Naive thymus-derived CD8-positive, alpha-beta T cell (primary cell): ENCODE results near the gene PIAS1. TPM values are rescaled to one million over a fixed set of nuclear protein-coding genes. Genes with fewer than 3 reads are reported as not detected.
A peak's percentile ranks its signal among the peaks of the same experiment; 100 is the strongest.
"Not testable (repeated sequence)": the region's sequence is repeated elsewhere in the genome, so short reads cannot be mapped to it uniquely, and the experiment has no call there.

Experiments
- ATAC-seq, 2 donors: fragments of 150-1000 bp; cut with Tn5 transposase in 1 of 2; sonication (Bioruptor Pico), chemical (Tn5 transposase) in 1 of 2; 1 replicate in 1 of 2; 2 replicates in 1 of 2; pipeline ENCODE4 v1.10.0; 2021; ENCODE audit warnings: mild to moderate bottlenecking in 2 of 2, moderate library complexity in 2 of 2
- POLR2A ChIA-PET: fragments of 350-600 bp; sonication (Branson Sonifier 250); formaldehyde crosslinking; loops from one replicate; lab custom pipeline; 2021; ENCODE audit warnings: antibody characterized with exemption; lab: Charles Lee
- DNase-seq, 10 donors: peaks; one replicate each; pipeline versions ENCODE4 v3.0.0 to v3.0.0-alpha.2; 2020 to 2022
- H3K27ac Mint-ChIP-seq, 10 donors: one replicate each; pipeline ENCODE4 v1.8.0; 2020 to 2022; ENCODE audit warnings: mild to moderate bottlenecking in 10 of 10, mixed read lengths in 10 of 10, moderate library complexity in 4 of 10, inconsistent platforms in 1 of 10
- H3K27me3 Mint-ChIP-seq, 5 donors: one replicate each; pipeline ENCODE4 v1.8.0; 2021 to 2022; ENCODE audit warnings: mixed read lengths in 5 of 5
- H3K36me3 Mint-ChIP-seq, 3 donors: one replicate each; pipeline ENCODE4 v1.8.0; 2020 to 2022; ENCODE audit warnings: mixed read lengths in 3 of 3, mild to moderate bottlenecking in 2 of 3, inconsistent platforms in 1 of 3
- H3K4me1 Mint-ChIP-seq, 4 donors: one replicate each; pipeline ENCODE4 v1.8.0; 2021 to 2022; ENCODE audit warnings: mixed read lengths in 4 of 4
- H3K4me3 Mint-ChIP-seq, 10 donors: one replicate each; pipeline ENCODE4 v1.8.0; 2020 to 2022; ENCODE audit warnings: mild to moderate bottlenecking in 10 of 10, mixed read lengths in 10 of 10, moderate library complexity in 6 of 10, inconsistent platforms in 1 of 10
- H3K9me3 Mint-ChIP-seq, 9 donors: one replicate each; pipeline ENCODE4 v1.8.0; 2020 to 2022; ENCODE audit warnings: mixed read lengths in 9 of 9, mild to moderate bottlenecking in 3 of 9, inconsistent platforms in 1 of 9, moderate library complexity in 1 of 9
- polyA plus RNA-seq, 3 donors: library from polyadenylated mRNA; unstranded; fragments of 300-500 nt; fragmentation: Illumina TruSeq; gene quantifications; one replicate each; pipeline ENCODE4 v1.2.3, GENCODE V29; 2021
- total RNA-seq, 8 experiments: library from RNA in 2 of 8; stranded (reverse) in 2 of 8; gene quantifications; one replicate each; pipeline ENCODE4 v1.2.3 and lab custom pipeline; 2021 to 2026

PIAS1 gene
- total and polyA plus RNA-seq, 5 experiments from 2014 or later = 90.0 to 149 (median 120) TPM

DNA sequence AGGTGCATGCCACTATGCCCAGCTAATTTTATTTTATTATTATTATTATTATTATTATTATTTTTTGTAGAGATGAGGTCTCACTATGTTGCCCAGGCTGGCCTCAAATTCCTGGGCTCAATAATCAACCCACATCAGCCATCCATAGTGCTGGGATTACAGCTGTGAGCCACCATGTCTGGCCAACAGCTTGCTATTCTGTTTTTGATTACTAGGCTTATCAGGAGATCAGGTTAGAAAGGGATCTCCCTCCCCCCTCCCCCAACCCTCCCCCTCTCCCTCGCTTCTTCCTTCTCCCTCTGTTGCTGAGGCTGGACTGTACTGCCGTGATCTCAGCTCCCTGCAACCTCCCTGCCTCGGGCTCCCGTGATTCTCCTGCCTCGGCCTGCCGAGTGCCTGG, 166.9 kb downstream of the PIAS1 start:
- no peak overlapping the region for H3K27ac Mint-ChIP-seq
- no peak for DNase-seq
- H3K4me3 Mint-ChIP-seq = no peak overlapping the region

DNA sequence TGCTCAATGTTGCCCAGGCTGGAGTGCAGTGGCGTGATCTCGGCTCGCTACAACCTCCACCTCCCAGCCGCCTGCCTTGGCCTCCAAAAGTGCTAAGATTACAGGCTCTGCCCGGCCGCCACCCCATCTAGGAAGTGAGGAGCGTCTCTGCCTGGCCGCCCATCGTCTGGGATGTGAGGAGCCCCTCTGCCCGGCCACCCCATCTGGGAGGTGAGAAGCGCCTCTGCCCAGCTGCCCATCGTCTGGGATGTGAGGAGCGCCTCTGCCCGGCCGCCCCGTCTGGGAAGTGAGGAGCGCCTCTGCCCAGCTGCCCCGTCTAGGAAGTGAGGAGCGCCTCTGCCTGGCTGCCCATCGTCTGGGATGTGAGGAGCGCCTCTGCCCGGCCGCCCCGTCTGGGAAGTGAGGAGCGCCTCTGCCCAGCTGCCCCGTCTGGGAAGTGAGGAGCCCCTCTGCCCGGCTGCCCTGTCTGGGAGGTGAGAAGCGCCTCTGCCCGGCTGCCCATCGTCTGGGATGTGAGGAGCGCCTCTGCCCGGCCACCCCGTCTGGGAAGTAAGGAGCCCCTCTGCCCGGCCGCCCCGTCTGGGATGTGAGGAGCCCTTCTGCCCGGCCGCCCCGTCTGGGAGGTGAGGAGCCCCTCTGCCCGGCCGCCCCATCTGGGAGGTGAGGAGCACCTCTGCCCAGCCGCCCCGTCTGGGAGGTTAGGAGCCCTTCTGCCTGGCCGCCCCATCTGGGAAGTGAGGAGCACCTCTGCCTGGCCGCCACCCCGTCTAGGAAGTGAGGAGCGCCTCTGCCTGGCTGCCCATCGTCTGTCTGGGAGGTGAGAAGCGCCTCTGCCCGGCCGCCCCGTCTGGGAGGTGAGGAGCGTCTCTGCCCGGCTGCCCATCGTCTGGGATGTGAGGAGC, 167.7 kb downstream of the PIAS1 start:
- H3K4me3 Mint-ChIP-seq, DNase-seq, H3K27me3 Mint-ChIP-seq, H3K27ac Mint-ChIP-seq, H3K9me3 Mint-ChIP-seq, ATAC-seq, POLR2A ChIA-PET: not testable (repeated sequence)
- peaks cover 0 to 15% (median 2%) of the 10 kb centered on the region in 3 donors for H3K36me3 Mint-ChIP-seq
- H3K4me1 Mint-ChIP-seq = peaks cover 6 to 15% (median 12%) of the 10 kb centered on the region in 4 donors

More for the DNA sequence above, 166.9 kb downstream of the PIAS1 start:
- Mint-ChIP-seq H3K4me1 (peaks cover 6 to 16% (median 14%) of the 10 kb centered on the region in 4 donors), H3K9me3 (no peaks in the 10 kb centered on the region), H3K27me3 (no peaks in the 10 kb centered on the region), H3K36me3 (peaks cover 0 to 23% (median 2%) of the 10 kb centered on the region in 3 donors)
- POLR2A ChIA-PET = no interaction called here
- ATAC-seq = no peak

DNA sequence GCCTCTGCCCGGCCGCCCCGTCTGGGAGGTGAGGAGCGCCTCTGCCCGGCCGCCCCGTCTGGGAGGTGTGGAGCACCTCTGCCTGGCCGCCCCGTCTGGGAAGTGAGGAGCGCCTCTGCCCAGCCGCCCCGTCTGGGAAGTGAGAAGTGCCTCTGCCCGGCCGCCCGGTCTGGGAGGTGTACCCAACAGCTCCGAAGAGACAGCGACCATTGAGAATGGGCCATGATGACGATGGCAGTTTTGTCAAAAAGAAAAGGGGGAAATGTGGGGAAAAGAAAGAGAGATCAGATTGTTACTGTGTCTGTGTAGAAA, 168.3 kb downstream of the PIAS1 start:
- POLR2A ChIA-PET, H3K4me3 Mint-ChIP-seq, H3K9me3 Mint-ChIP-seq, H3K27ac Mint-ChIP-seq, H3K27me3 Mint-ChIP-seq, ATAC-seq, H3K36me3 Mint-ChIP-seq, DNase-seq: not testable (repeated sequence)
- peaks cover 6 to 18% (median 14%) of the 10 kb centered on the region in 4 donors for H3K4me1 Mint-ChIP-seq

DNA sequence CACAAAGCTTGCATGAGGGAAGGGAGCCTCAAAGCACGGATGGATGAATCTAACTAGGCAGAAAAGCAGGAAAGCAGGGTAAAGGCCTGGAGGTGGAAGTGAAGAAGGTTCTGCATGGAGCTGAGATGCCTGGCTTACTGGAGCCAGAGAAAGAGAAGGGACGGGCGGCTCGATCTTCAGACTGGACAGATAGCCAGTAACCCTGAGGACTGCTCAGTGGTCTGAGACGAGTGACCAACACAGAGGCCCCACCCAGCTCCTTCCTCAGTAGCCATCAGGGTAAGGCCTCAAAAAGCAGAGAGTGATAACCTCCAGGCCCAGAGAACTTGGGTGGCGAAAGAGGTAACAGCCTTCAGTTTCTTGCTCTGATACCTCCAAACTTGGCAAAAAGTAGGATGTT, 169.1 kb downstream of the PIAS1 start:
- Mint-ChIP-seq H3K27me3 (no peaks in the 10 kb centered on the region), H3K9me3 (no peaks in the 10 kb centered on the region), H3K4me3 (no peak overlapping the region), H3K36me3 (peaks cover 0 to 3% (median 0%) of the 10 kb centered on the region in 3 donors), H3K27ac (no peak overlapping the region), H3K4me1 (peaks cover 7 to 25% (median 22%) of the 10 kb centered on the region in 4 donors)
- DNase-seq (no peak), ATAC-seq (no peak)
- POLR2A ChIA-PET = no interaction called here

DNA sequence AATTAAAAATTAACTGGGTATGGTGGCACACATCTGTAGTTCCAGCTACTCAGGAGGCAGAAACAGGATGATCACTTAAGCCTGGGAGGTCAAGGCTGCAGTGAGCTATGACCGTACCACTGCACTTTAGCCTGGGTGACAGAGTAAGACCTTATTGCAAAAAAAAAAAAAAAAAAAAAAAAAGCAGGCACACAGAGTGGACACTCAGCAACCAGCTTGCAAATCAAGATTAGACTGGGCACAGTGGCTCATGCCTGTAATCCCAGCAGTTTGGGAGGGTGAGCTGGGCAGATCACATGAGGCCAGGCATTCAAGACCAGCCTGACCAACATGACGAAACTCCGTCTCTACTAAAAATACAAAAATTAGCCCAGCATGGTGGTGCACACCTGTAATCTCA, 170.0 kb downstream of the PIAS1 start:
- no peak for DNase-seq
- Mint-ChIP-seq H3K4me1 (peaks cover 14 to 32% (median 30%) of the 10 kb centered on the region in 4 donors), H3K9me3 (no peaks in the 10 kb centered on the region), H3K27me3 (no peaks in the 10 kb centered on the region), H3K36me3 (no peaks in the 10 kb centered on the region), H3K4me3 (no peak overlapping the region), H3K27ac (peak overlapping the region in 1 of 10 donors; percentile 74)
- POLR2A ChIA-PET = no interaction called here
- no peak for ATAC-seq

DNA sequence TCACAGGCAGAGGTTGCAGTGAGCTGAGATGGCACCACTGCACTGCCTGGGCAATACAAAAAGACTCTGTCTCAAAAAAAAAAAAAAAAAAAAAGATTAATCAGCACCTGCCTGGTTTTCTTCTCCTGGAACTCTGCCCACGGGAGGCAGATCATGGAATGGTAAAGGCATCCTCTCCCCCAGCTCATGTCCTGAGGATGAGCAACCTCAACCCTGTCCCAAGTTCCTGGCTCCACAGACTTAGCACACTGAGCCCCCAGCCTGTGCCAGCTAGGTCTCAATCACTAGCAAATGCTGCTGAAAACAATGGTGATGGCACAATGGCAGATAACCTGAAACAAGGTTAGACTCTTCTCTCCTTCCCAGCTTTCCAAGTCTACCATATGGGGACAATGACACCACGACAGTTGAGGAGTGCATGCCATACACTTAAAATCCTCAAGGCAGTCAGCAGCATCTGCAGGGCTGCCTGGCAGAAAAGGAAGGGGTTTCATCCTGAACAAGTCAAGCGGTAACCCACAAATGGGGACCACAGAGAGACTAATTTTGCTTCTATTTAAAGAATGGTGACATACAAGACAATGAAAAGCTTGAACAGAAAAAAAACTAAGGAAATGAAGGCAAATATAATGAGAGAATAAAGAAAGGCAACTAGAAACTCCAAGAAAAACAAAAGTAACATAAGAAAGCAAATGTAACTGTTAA, 170.6 kb downstream of the PIAS1 start:
- POLR2A ChIA-PET = interaction anchor here (0.7 kb wide), 1 partner anchor 1162 kb away, joined by 5 read pairs; no protein-coding TSS in a partner anchor
- DNase-seq = no peak

DNA sequence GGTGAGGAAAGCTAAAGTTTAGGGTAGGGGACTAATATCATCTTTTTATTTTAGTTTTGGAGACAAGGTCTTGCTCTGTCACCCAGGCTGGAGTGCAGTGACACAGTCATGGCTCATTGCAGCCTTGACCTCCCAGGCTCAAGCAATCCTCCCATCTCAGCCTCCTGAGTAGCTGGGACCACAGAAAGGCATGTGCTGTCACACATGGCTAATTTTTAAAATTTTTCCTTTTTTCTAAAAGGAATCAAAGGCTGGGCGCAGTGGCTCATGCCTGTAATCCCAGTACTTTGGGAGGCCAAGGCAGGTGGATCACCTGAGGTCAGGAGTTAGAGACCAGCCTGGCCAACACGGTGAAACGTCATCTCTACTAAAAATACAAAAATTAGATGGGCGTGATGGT, 171.3 kb downstream of the PIAS1 start:
- H3K4me1 Mint-ChIP-seq = peaks cover 18 to 39% (median 36%) of the 10 kb centered on the region in 4 donors
- POLR2A ChIA-PET = interaction anchor here (1.2 kb wide), 1 partner anchor 52 kb away, joined by 3 read pairs; the partner anchor contains the start of gene FEM1B
- peak overlapping the region in 1 of 10 donors; percentile 74 for H3K27ac Mint-ChIP-seq
- not testable (repeated sequence) for ATAC-seq, H3K27me3 Mint-ChIP-seq, H3K4me3 Mint-ChIP-seq, H3K36me3 Mint-ChIP-seq, DNase-seq, H3K9me3 Mint-ChIP-seq

More for the DNA sequence above, 170.6 kb downstream of the PIAS1 start:
- Mint-ChIP-seq H3K27ac (peak overlapping the region in 6 of 10 donors; percentile 28 to 76 (median 73)), H3K4me1 (peaks cover 14 to 33% (median 30%) of the 10 kb centered on the region in 4 donors), H3K36me3 (no peaks in the 10 kb centered on the region), H3K4me3 (peak overlapping the region in 6 of 10 donors; percentile 7 to 37 (median 14)), H3K27me3 (no peaks in the 10 kb centered on the region), H3K9me3 (no peaks in the 10 kb centered on the region)
- no peak for ATAC-seq

DNA sequence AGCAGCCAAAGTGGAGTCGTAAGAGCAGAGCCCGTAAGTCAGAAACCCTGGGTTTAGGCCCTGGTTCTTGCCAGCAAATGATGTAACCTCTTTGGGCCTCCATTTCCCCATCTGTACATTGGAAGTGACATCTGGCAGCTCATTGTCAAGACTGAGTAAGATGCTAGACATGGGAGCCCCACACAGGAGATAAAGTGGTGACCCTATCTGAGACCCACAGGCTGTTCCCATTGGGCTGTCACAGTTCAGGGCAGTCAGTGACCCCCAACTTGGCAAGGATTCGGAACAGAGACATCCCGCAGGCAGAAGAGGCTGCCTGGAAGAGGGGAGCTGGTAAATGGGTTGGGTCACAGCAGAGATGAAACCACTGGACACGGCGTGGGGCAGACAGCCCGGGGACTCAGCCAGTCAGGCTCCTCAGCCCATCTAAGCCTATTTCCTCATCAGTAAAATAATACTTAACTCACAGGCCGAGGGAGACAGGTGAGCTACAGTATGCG, 173.6 kb downstream of the PIAS1 start:
- POLR2A ChIA-PET = interaction anchor here (0.6 to 3.3 kb wide), 3 partner anchors 50 to 970 kb away, joined by 3 to 30 read pairs (median 7); partner anchors contain the start of genes FEM1B and PIAS1
- ATAC-seq (no peak), DNase-seq (no peak)
- Mint-ChIP-seq H3K27me3 (no peaks in the 10 kb centered on the region), H3K9me3 (no peaks in the 10 kb centered on the region), H3K4me3 (peak overlapping the region; percentile 33 to 88 (median 85)), H3K4me1 (peaks cover 18 to 46% (median 39%) of the 10 kb centered on the region in 4 donors), H3K27ac (peak overlapping the region in 4 of 10 donors; percentile 5 to 73 (median 60)), H3K36me3 (no peaks in the 10 kb centered on the region)

DNA sequence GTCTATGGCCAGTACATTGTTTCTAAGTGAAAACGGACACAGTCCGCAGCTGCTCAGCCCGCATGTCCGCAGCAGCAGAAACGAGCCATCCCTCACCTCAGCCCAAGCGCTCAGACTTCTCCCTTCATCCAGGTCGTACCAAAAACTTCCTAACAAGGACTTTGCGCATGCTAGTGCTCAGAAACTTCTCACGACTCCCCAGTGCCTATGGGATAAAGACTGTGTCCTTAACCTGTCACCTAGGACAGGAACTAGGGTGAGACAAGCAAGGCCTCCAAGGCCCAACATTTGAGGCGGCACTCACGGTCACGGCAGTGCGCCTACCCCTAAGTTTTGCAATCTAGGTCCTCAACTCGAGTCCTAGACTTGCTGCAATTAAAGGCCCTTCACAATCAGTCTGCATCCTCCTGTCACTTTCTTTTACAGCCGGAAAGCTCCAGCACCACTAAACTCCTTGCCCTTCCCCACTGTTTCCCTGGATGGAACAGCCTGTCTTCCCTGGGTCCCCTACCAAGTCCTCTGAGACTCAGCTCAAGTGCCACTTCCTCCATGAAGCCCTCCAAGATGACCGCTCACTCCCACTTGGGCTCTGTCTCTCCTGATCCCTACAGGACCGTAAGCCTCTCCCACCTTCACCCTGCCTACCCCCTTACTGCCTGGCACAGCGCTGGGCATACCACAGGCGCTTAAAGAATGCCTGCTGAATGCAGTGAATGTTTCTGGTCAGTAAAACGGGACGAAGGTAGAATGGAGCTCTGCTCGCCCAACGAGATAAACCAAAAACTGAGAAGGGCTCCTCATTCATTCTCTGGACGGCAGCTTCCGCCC, 174.2 kb downstream of the PIAS1 start:
- Mint-ChIP-seq H3K4me1 (peaks cover 18 to 48% (median 39%) of the 10 kb centered on the region in 4 donors), H3K27me3 (peaks cover 0 to 4% (median 0%) of the 10 kb centered on the region in 5 donors), H3K36me3 (no peaks in the 10 kb centered on the region), H3K9me3 (no peaks in the 10 kb centered on the region), H3K27ac (peak overlapping the region in 9 of 10 donors; percentile 2 to 90 (median 76)), H3K4me3 (peak overlapping the region; percentile 76 to 90 (median 85))
- DNase-seq = no peak
- POLR2A ChIA-PET = interaction anchor here (0.6 to 3.3 kb wide), 6 partner anchors 12 to 1934 kb away, joined by 3 to 30 read pairs (median 4); partner anchors contain the start of genes FEM1B, MAP2K5 and PIAS1
- ATAC-seq = no peak

DNA sequence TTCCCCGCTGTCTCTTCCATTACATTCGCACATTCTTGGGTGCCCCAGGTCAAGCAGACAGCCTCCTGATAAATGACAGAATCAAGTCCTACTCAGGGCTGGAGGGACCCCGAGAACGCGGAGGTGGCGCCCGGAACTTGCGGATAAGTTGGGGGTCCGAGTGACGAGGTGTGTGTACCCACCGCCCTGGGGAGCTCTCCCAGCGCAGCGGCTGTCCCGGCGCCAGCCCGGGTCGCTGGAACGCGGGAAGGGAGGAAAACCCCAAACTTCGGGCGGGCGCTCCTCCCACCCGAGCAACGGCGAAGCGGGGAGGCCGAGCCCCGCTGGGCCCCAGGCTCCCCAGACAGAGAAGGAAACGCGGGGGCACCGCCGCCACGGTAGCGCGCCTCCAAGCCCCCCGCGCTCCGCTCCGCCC, 174.9 kb downstream of the PIAS1 start:
- DNase-seq (no peak), ATAC-seq (no peak)
- H3K27ac Mint-ChIP-seq = peak overlapping the region in 9 of 10 donors; percentile 2 to 90 (median 69)
- POLR2A ChIA-PET = interaction anchor here (0.7 to 3.3 kb wide), 7 partner anchors 12 to 1935 kb away, joined by 3 to 30 read pairs (median 3); partner anchors contain the start of genes FEM1B, MAP2K5 and PIAS1
- H3K9me3 Mint-ChIP-seq = no peaks in the 10 kb centered on the region
- peaks cover 0 to 10% (median 0%) of the 10 kb centered on the region in 5 donors for H3K27me3 Mint-ChIP-seq
- H3K36me3 Mint-ChIP-seq = no peaks in the 10 kb centered on the region
- peaks cover 18 to 50% (median 39%) of the 10 kb centered on the region in 4 donors for H3K4me1 Mint-ChIP-seq
- peak overlapping the region; percentile 76 to 90 (median 85) for H3K4me3 Mint-ChIP-seq

DNA sequence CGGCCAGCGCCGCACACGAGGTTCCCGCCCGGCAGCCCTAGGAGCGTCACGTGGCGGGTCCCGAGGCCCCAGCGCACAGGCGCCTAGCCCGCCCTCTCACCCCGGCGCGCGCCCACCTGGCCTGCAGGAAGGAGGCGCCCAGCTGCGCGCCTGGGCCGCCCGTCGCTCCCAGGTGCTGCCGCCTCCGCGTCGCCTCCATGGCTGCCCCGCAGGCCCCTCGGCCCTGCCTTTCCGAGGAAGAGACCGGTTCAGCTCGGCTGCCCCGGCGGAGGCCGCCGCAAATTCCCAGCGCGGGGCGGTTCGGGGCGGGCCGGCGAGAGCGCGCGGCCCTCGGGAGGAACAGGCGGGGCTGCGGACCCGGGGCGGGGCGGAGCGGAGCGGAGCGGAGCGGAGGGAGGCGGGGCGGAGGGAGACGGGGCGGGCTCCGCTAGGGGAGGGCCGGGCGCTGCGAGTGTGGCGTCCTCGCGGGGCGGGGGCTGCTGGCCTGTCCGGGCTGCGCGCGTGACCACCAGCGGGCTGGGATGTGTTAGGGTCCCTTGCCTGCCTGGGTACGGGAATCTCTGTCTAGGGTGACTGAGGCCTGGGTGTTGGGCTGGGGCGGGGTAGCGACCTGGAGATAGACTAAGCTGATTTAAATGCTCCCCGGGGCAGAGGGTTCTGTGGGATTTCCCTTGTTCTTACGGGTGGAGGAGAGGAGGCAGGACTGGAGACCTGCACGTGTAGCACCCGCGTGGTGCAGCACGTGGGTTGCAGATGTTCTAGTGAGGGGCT, 175.5 kb downstream of the PIAS1 start, which contains the start of gene CLN6:
Gene CLN6, minus strand, starts transcription at position 343 of the 771 bp plus-strand sequence. Its CDS starts 144 bp downstream, at position 199.
- peak within 1 kb of the TSS; percentile 83 to 97 (median 96) for H3K4me3 Mint-ChIP-seq
- POLR2A ChIA-PET = interaction anchor here (0.6 to 3.3 kb wide), 9 partner anchors 13 to 1935 kb away, joined by 3 to 30 read pairs (median 3); partner anchors contain the start of genes FEM1B, MAP2K5 and PIAS1
- peaks cover 18 to 47% (median 37%) of the 10 kb centered on the region in 4 donors for H3K4me1 Mint-ChIP-seq
- ATAC-seq (peak; percentile 82 to 85), DNase-seq (peak; percentile 71 to 88 (median 80))
- H3K27ac Mint-ChIP-seq = peak within 1 kb of the TSS; percentile 86 to 99 (median 94)
- H3K36me3 Mint-ChIP-seq = no peaks in the 10 kb centered on the region
- peaks cover 0 to 10% (median 0%) of the 10 kb centered on the region in 5 donors for H3K27me3 Mint-ChIP-seq
- no peaks in the 10 kb centered on the region for H3K9me3 Mint-ChIP-seq
